GM12891 (cell line): ENCODE results near the gene C10orf90.

ENCODE experiments used
- PAX5 ChIP-seq: IDR thresholded peaks from 2 replicates; pipeline ENCODE4 v1.6.1; 2011; ENCODE audit warnings: low read length, moderate library complexity, mild to moderate bottlenecking; ENCODE audit not compliant: insufficient read depth, severe bottlenecking
- POLR2A ChIP-seq: IDR thresholded peaks from 2 replicates; pipeline ENCODE4 v1.6.1; 2011; ENCODE audit warnings: low read depth, low read length, control low read depth
- POLR2AphosphoS5 ChIP-seq: IDR thresholded peaks from 2 replicates; pipeline ENCODE4 v1.6.1; 2011; ENCODE audit warnings: low read depth, low read length, control low read depth
- POU2F2 ChIP-seq: IDR thresholded peaks from 2 replicates; pipeline ENCODE4 v1.6.1; 2011; ENCODE audit warnings: low read depth, mild to moderate bottlenecking, control low read depth, low read length, moderate library complexity
- SPI1 ChIP-seq: IDR thresholded peaks from 2 replicates; pipeline ENCODE4 v1.6.1; 2011; ENCODE audit warnings: low read depth, low read length, control low read depth
- TAF1 ChIP-seq: IDR thresholded peaks from 2 replicates; pipeline ENCODE4 v1.6.1; 2011; ENCODE audit warnings: low read depth, low read length, control low read depth

GRCh38 chr10:126585249-126586017 is 85.1 kb downstream of the C10orf90 start:
- TF ChIP-seq POLR2A = no peak
- no peak for TF ChIP-seq SPI1
- no peak for TF ChIP-seq POLR2AphosphoS5
- TF ChIP-seq PAX5 = no peak
- no peak for TF ChIP-seq TAF1
- no peak for TF ChIP-seq POU2F2
